GM12878 (cell line): ENCODE results near the gene MELTF. TPM values are rescaled to one million over a fixed set of nuclear protein-coding genes. Genes with fewer than 3 reads are reported as not detected.

Source experiments
- ATAC-seq: fragments of 200-7000 bp; cut with Tn5 transposase; 3 replicates; pipeline ENCODE4 v1.9.1; 2020; ENCODE audit warnings: mild to moderate bottlenecking, moderate library complexity
- BruUV-seq: library from RNA; stranded (reverse); fragments of 400-500 nt; replicated peaks from 2 replicates; lab custom pipeline; 2021; lab: Mats Ljungman, UMichigan
- CTCF ChIA-PET: fragments of 300-600 bp; sonication (Branson Sonifier 250); formaldehyde crosslinking; extraction: SDS; loops from one replicate; lab custom pipeline; 2021; ENCODE audit warnings: inconsistent platforms; lab: Yijun Ruan, JAX
- POLR2A ChIA-PET: fragments of 350-600 bp; formaldehyde crosslinking; extraction: SDS; loops from one replicate; lab custom pipeline; 2021; ENCODE audit warnings: inconsistent platforms; lab: Charles Lee
- RAD21 ChIA-PET: fragments of 300-600 bp; sonication (Branson Sonifier 250); formaldehyde crosslinking; loops from one replicate; lab custom pipeline; 2023; ENCODE audit warnings: antibody characterized with exemption; ENCODE audit not compliant: unreplicated experiment; lab: Charles Lee
- SMC1A ChIA-PET: fragments of 300-600 bp; sonication (Branson Sonifier 250); formaldehyde crosslinking; loops from one replicate; lab custom pipeline; 2023; ENCODE audit not compliant: unreplicated experiment, uncharacterized antibody; lab: Charles Lee
- DNase-seq: peaks from one replicate; pipeline ENCODE4 v3.0.0-alpha.2; 2011; ENCODE audit warnings: low read depth, low spot score
- FAIRE-seq: peaks from 3 replicates; lab custom pipeline; 2011; peaks lifted over from hg19 to GRCh38; lab: Jason Lieb, UNC
- H2AFZ ChIP-seq: 2 replicates; pipeline ENCODE4 v1.6.0; 2011; ENCODE audit warnings: low read depth, low read length, control low read depth; ENCODE audit not compliant: control insufficient read depth
- H3K27ac ChIP-seq: 2 replicates; pipeline ENCODE4 v1.5.1; 2011; ENCODE audit warnings: control low read depth; ENCODE audit not compliant: control insufficient read depth, insufficient read depth
- H3K27me3 ChIP-seq, 2 experiments: replicated peaks in 1 of 2; 2 replicates each; pipeline versions ENCODE4 v1.6.0 to v1.6.1; 2011; ENCODE audit warnings: low read length in 1 of 2; ENCODE audit not compliant: control insufficient read depth in 2 of 2, insufficient read depth in 2 of 2
- H3K36me3 ChIP-seq, 2 experiments: 2 replicates each; pipeline ENCODE4 v1.5.1; 2011; ENCODE audit warnings: low read length in 1 of 2; ENCODE audit not compliant: control insufficient read depth in 2 of 2, insufficient read depth in 2 of 2
- H3K4me1 ChIP-seq: 2 replicates; pipeline ENCODE4 v1.6.1; 2011; ENCODE audit warnings: mild to moderate bottlenecking, low read length, moderate library complexity, mixed read lengths; ENCODE audit not compliant: control insufficient read depth, insufficient read depth
- H3K4me2 ChIP-seq: 2 replicates; pipeline ENCODE4 v1.6.0; 2011; ENCODE audit warnings: control low read depth; ENCODE audit not compliant: control insufficient read depth, insufficient read depth
- H3K4me3 ChIP-seq: fragments of 200-600 bp; sonication (generic); 2 replicates; pipeline ENCODE4 v1.5.1; 2016
- H3K79me2 ChIP-seq: 2 replicates; pipeline ENCODE4 v1.6.0; 2011; ENCODE audit warnings: low read length; ENCODE audit not compliant: control insufficient read depth, insufficient read depth
- H3K9ac ChIP-seq: 2 replicates; pipeline ENCODE4 v1.8.0; 2011; ENCODE audit warnings: low read length, control low read depth, mixed read lengths; ENCODE audit not compliant: control insufficient read depth, insufficient read depth
- H3K9me3 ChIP-seq: replicated peaks from 3 replicates; pipeline ENCODE4 v1.5.1; 2011; ENCODE audit warnings: mild to moderate bottlenecking, low read length; ENCODE audit not compliant: control insufficient read depth, insufficient read depth
- H4K20me1 ChIP-seq: 2 replicates; pipeline ENCODE4 v1.6.0; 2011; ENCODE audit not compliant: control insufficient read depth, insufficient read depth
- BRCA1 ChIP-seq: IDR thresholded peaks from 2 replicates; pipeline ENCODE4 v1.6.1; 2011; ENCODE audit warnings: low read depth, low read length, improper control_type of control experiment
- HDGF ChIP-seq: fragments of 450-650 bp; IDR thresholded peaks from 2 replicates; pipeline ENCODE4 v1.6.1; 2016; ENCODE audit warnings: antibody characterized with exemption
- KAT2A ChIP-seq: conservative IDR thresholded peaks from 2 replicates; pipeline ENCODE4 v1.6.1; 2011; ENCODE audit warnings: low read depth, low read length; ENCODE audit not compliant: control insufficient read depth
- MYC ChIP-seq: IDR thresholded peaks from 2 replicates; pipeline ENCODE4 v1.6.1; 2011; ENCODE audit warnings: mild to moderate bottlenecking, low read length, moderate library complexity, inconsistent platforms; ENCODE audit not compliant: insufficient read depth, insufficient replicate concordance, insufficient read length, severe bottlenecking
- RBBP5 ChIP-seq: fragments of 200-600 bp; sonication (generic); conservative IDR thresholded peaks from 2 replicates; pipeline ENCODE4 v1.6.1; 2016
- SMAD1 ChIP-seq: fragments of 450-650 bp; IDR thresholded peaks from 2 replicates; pipeline ENCODE4 v1.6.1; 2018; ENCODE audit warnings: mild to moderate bottlenecking, low read depth; ENCODE audit not compliant: partially characterized antibody
- STAT1 ChIP-seq: fragments of 450-650 bp; conservative IDR thresholded peaks from 2 replicates; pipeline ENCODE4 v1.6.1; 2014; ENCODE audit warnings: antibody characterized with exemption, mild to moderate bottlenecking
- TARDBP ChIP-seq: IDR thresholded peaks from 2 replicates; pipeline ENCODE4 v1.6.1; 2016; ENCODE audit warnings: borderline replicate concordance
- TCF12 ChIP-seq: IDR thresholded peaks from 2 replicates; pipeline ENCODE4 v1.6.1; 2011; ENCODE audit warnings: low read depth, mild to moderate bottlenecking, low read length
- TCF3 ChIP-seq: IDR thresholded peaks from 2 replicates; pipeline ENCODE4 v1.6.1; 2012; ENCODE audit warnings: low read depth, mild to moderate bottlenecking, low read length, borderline replicate concordance; ENCODE audit not compliant: insufficient read depth
- ZBTB11 ChIP-seq: fragments of 450-650 bp; formaldehyde crosslinking; IDR thresholded peaks from 2 replicates; pipeline ENCODE4 v1.5.0; 2022; ENCODE audit warnings: mild to moderate bottlenecking, missing genetic modification characterization
- ZBTB33 ChIP-seq: fragments of 450-650 bp; IDR thresholded peaks from 2 replicates; pipeline ENCODE4 v1.6.1; 2017; ENCODE audit warnings: mild to moderate bottlenecking
- ZNF592 ChIP-seq: fragments of 450-650 bp; IDR thresholded peaks from 2 replicates; pipeline ENCODE4 v1.6.1; 2017; ENCODE audit warnings: mild to moderate bottlenecking, moderate library complexity
- WGBS: methylation state at CpG from one replicate; pipeline ENCODE4 v1.1.6; 2016; ENCODE audit warnings: low lambda C conversion rate; ENCODE audit not compliant: insufficient replicate concordance, insufficient coverage; ENCODE audit errors: missing lambda C conversion rate; 5-methylcytosine and 5-hydroxymethylcytosine counted together
- in situ Hi-C: fragments of 300-500 bp; cut with MboI; formaldehyde crosslinking; loops from 9 replicates; pipeline ENCODE4 v1.14.3; 2018; ENCODE audit warnings: mixed read lengths
- intact Hi-C: fragments of 100-400 bp; cut with micrococcal nuclease; formaldehyde crosslinking; loops from one replicate; pipeline ENCODE4 v1.14.2; 2022; ENCODE audit not compliant: unreplicated experiment
- polyA plus RNA-seq, 11 experiments: library from polyadenylated mRNA; depleted of rRNA in 4 of 11; unstranded in 6 of 11; stranded (reverse) in 5 of 11; fragments of >200 nt; fragmentation: Nextera tagmentation in 4 of 11; fragmentation: Illumina TruSeq in 1 of 11; extraction: Ambion mirVana in 4 of 11; extraction: Trizol in 1 of 11; gene quantifications; 1 replicate in 1 of 11; 2 replicates in 10 of 11; pipeline versions ENCODE4 v1.2.1 to v1.2.3, GENCODE V29; 2011 to 2016; ENCODE audit warnings: inconsistent platforms in 2 of 11, missing spikeins in 2 of 11, low read depth in 1 of 11
- total RNA-seq, 4 experiments: library from RNA; depleted of rRNA in 3 of 4; stranded (reverse); fragments of >200 nt in 3 of 4; fragmentation: Illumina TruSeq in 1 of 4; extraction: Trizol in 1 of 4; gene quantifications; 2 replicates each; pipeline versions ENCODE4 v1.2.1 to v1.2.3, GENCODE V29; 2013 to 2021

The MELTF gene
- total and polyA plus RNA-seq, 10 of the 15 experiments (the other 5 are each of a cell fraction or from before 2014, with no cell fraction given): 0.55 to 49.1 (median 11.1) TPM

DNA sequence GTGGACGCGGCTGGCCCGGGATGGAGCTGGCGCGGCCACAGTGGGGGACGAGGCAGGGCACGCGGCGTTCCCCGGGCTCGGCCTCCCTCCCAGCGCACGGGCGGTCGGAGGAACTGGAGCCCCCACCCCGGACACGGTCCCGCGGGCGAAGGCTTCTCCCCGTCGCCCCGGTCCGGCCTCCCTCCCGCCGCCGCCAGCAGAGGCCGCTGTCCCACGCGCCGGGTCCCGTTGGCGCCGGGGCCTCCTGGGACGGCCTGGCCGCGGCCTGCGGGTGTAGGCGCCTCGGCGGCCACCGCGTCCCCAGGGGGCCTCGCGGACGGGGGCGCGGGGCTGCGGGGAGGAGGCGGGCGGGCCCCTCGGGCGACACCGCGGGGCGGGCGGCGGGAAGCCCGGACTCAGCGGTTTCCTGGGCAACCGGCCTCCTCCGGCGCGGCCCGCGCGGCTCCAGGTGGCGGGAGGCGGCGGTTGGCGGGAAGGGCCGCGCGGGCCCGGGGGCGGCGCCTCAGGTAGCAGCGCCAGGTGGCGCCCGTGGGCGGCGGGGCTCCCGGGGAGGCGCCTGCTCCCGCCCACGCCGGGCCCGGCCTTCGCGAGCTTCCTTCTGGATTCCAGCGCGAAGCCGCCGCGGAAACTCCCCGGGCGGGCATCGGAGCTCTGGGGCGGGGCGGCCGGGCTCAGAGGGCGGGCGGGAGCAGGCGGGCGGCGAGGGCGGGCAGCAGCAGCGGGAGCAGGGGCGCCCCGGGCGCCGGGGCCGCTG, 26.7 kb downstream of the MELTF start:
- DNase-seq (no peak), ATAC-seq (peak; percentile 78), FAIRE-seq (no peak)
- H3K36me3 ChIP-seq: no peaks in the 10 kb centered on the region
- H4K20me1 ChIP-seq: no peaks in the 10 kb centered on the region
- in situ Hi-C loops: no loop called here
- no TSS peak for BruUV-seq
- peak overlapping the region; percentile 71 for H3K4me3 ChIP-seq
- ChIA-PET SMC1A (interaction anchor here (1.2 to 4.6 kb wide), 5 partner anchors 12 to 220 kb away, joined by 4 to 33 read pairs (median 5); partner anchors contain the start of gene MELTF), POLR2A (interaction anchor here (0.6 to 2.9 kb wide), 6 partner anchors 20 to 430 kb away, joined by 3 to 13 read pairs (median 6); no protein-coding TSS in a partner anchor), CTCF (interaction anchor here (0.6 to 6.2 kb wide), 8 partner anchors 20 to 255 kb away, joined by 3 to 45 read pairs (median 8); partner anchors contain the start of gene MELTF), RAD21 (interaction anchor here (0.6 to 4.3 kb wide), 10 partner anchors 18 to 254 kb away, joined by 3 to 48 read pairs (median 3); partner anchors contain the start of gene MELTF)
- no peaks in the 10 kb centered on the region; the same call in 2 of the 3 replicates for H3K9me3 ChIP-seq
- peaks cover 9% of the 10 kb centered on the region for H3K4me1 ChIP-seq
- intact Hi-C loops: loop anchor here (1.0 kb wide), 2 partner anchors 26 to 184 kb away; partner anchors contain the start of gene MELTF
- H2AFZ ChIP-seq: peak overlapping the region; percentile 80
- peak overlapping the region; percentile 79 for H3K9ac ChIP-seq
- H3K79me2 ChIP-seq: no peaks in the 10 kb centered on the region
- H3K4me2 ChIP-seq: peak overlapping the region; percentile 86
- WGBS: under 1% methylated on average over 49 of the region's 113 CpGs
- no peaks in the 10 kb centered on the region for H3K27me3 ChIP-seq
- H3K27ac ChIP-seq: peak overlapping the region; percentile 70
- TF ChIP-seq KAT2A (no peak), RBBP5 (no peak), MYC (no peak), SMAD1 (no peak), STAT1 (no peak), ZBTB33 (no peak), ZBTB11 (no peak), TCF3 (peak; percentile 92), ZNF592 (peak; percentile 70; the same call in 1 of the 2 replicates), HDGF (no peak), TARDBP (no peak), TCF12 (peak; percentile 84), BRCA1 (no peak)
